NCI-H446 (cell line): ENCODE data around the gene CA6.
"Not testable (repeated sequence)": the region's sequence is repeated elsewhere in the genome, so short reads cannot be mapped to it uniquely, and the experiment has no call there.

Source experiments
- DNase-seq, 2 experiments: peaks; one replicate each; lab custom pipeline; 2025; lab: John Stamatoyannopoulos, UW

The CA6 gene

GRCh38 chr1:8926707-8927694 is 18.7 kb upstream of the CA6 start:
- DNase-seq: no peak

- peak; percentile 96 to 98 for DNase-seq
Measured at GRCh38 chr1:8930116-8930515, 15.6 kb upstream of the CA6 start.

GRCh38 chr1:8937051-8937450 is 8.6 kb upstream of the CA6 start:
- DNase-seq: not testable (repeated sequence)

GRCh38 chr1:8937701-8938100 is 8.0 kb upstream of the CA6 start:
- no peak for DNase-seq

- DNase-seq: no peak
Measured at GRCh38 chr1:8938232-8938999, 7.3 kb upstream of the CA6 start.

GRCh38 chr1:8939000-8939265 is 6.7 kb upstream of the CA6 start:
- no peak for DNase-seq

GRCh38 chr1:8939362-8939995 is 6.2 kb upstream of the CA6 start:
- DNase-seq: no peak

GRCh38 chr1:8941906-8942305 is 3.8 kb upstream of the CA6 start:
- no peak for DNase-seq

- DNase-seq: no peak
Measured at GRCh38 chr1:8943498-8944405, 1.9 kb upstream of the CA6 start.

GRCh38 chr1:8947127-8947691 is 1.5 kb downstream of the CA6 start:
- DNase-seq: no peak

- DNase-seq: no peak
Measured at GRCh38 chr1:8950309-8950708, 4.6 kb downstream of the CA6 start.

GRCh38 chr1:8951231-8951630 is 5.6 kb downstream of the CA6 start:
- DNase-seq: no peak

- no peak for DNase-seq
Measured at GRCh38 chr1:8955406-8955805, 9.7 kb downstream of the CA6 start.

GRCh38 chr1:8956461-8957349 is 11.0 kb downstream of the CA6 start:
- no peak for DNase-seq

- DNase-seq: peak in 1 of 2 experiments; percentile 44
Measured at GRCh38 chr1:8962812-8963530, 17.3 kb downstream of the CA6 start.

GRCh38 chr1:8963963-8964362 is 18.3 kb downstream of the CA6 start:
- DNase-seq: no peak

GRCh38 chr1:8965121-8965820 is 19.6 kb downstream of the CA6 start:
- DNase-seq: no peak

- DNase-seq: no peak
Measured at GRCh38 chr1:8966606-8967005, 20.9 kb downstream of the CA6 start.

GRCh38 chr1:8968902-8969301 is 23.2 kb downstream of the CA6 start:
- not testable (repeated sequence) for DNase-seq
